GM18858 (cell line): Measurements from ENCODE around the gene SFTPB.
"Not testable (repeated sequence)": the region's sequence is repeated elsewhere in the genome, so short reads cannot be mapped to it uniquely, and the experiment has no call there.

Experiments
- ATAC-seq: cut with Tn5 transposase; IDR thresholded peaks from one replicate; pipeline ENCODE4 v1.9.1; 2021; ENCODE audit not compliant: unreplicated experiment

The SFTPB gene

DNA sequence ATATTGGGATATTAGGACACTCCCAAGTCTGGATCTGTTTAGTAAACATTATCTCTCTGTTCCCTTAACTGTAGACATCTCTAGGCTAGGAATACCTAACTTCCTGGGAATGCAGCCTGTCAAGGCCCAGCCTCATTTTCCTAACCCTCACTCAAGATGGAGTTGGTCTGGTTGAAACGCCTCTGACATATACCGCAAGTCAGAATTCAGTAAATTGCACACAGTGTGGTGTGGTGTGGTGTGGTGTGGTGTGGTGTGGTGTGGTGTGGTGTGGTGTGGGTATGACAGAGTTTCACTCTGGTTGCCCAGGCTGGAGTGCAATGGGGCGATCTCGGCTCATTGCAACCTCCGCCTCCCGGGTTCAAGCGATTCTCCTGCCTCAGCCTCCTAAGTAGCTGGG, 53.2 kb downstream of the SFTPB start:
- ATAC-seq: not testable (repeated sequence)

GRCh38 chr2:85613717-85614515, 54.1 kb downstream of the SFTPB start:
- ATAC-seq: no peak

DNA sequence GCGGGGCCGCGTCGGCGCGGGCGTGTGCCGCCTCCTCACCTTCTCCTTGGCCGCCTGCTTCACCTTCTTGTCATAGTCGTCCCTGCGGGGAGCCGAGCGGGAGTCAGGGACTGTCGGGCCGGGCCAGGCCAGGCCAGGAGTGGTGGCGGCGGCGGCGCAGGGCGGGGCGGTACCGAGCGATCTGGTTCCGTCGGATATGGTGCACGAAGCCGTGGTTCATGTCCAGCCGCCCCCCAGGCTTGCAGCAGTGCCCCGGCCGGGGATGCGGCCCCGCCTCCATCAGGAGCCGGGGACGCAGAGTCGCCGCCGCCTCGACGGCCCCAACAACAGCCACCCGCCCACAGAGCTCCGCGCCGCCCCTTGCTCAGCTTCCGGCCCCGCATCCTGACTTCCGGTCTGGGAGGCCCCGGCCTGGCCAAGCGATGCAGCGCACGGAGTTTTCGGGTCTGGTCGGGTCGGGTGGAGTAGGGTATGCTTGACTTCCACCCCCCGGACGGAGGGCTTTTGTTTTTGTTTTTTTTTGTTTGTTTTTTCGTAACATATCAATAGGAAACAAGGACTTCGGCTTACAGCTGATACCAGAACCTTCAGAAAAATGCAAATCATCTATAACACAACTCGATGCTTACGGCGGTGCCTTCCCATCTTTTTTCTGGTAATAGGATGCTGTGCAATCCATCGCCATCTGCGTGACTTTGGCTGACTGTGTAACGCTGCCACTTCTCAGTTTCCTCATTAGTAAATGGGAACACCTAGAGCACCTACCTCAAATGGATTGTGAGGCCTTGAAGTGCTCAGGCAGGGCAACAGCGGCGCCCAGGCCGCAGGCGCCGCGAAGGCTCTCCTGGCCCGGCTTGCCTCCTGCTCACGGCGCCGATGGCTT, 56.1 kb downstream of the SFTPB start, which contains the start of gene C2orf68:
Gene C2orf68, minus strand, starts transcription at position 362 of the 883 bp plus-strand sequence. Its CDS starts 82 bp downstream, at position 280.
- peak; percentile 74 for ATAC-seq

DNA sequence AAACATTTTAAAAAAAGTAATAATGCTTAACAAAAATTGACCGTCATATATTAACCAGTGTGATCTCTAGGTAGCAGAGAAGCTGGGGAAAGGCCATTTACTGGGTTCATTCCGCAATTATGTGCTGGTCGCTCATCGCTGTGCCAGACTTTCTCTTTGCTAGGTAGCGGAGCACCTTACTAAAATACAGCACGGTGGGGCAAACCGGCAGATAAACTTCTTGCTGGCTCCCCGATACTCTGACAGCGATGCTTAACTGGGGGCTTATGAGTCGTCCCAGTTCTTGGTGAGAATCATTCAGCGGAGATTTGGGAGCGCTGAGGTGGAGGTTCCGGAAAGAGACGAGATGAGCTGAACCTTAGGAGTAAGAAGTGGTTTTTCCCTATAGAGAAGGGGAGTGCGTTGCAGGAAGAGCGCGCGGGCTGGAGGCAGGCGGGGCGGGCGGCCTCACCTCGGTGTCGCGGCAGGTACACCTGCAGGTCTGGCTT, 56.7 kb downstream of the SFTPB start:
- ATAC-seq: no peak
